ENCODE measurements around the gene RBMS1.

RBMS1 gene

DNA sequence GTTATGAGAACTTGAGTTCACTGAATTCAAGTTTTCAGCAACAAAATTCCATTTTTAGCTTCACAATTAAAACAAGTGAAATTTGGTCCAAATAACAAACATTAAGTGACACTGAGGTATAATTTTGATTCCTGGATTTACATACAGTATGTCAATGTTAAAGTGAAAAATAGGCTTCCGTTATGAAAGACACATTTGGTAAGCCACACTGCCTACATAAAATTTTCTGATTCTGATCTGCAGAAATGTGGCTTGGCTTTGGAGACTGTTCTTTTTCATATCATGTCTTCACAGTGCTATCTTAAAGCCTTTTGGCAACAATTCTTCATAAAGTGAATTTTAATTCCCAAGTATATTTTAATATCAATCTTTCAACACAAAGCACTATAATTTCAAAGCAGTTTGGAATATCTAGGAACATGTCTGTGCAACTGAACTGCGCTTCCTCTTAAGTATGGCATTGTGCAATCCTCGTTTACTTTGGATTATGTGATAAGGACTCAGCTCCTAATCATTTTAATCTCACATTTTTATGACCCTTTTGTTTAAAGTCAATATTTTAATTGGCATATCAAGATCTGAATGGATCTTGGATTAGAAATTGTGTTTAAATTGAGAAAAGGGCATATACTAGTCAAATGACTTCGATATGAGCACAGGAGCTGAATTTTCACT, 60.0 kb downstream of the RBMS1 start:
- no peak for FAIRE-seq
- TF ChIP-seq SPI1 (IDR thresholded peaks at IDR 0.05; ENCODE audit: low read depth, low read length) (no peak), POLR2A (IDR thresholded peaks at IDR 0.05; ENCODE audit: low read depth, low read length) (no peak), TAF1 (IDR thresholded peaks at IDR 0.05; ENCODE audit: low read depth, low read length) (no peak), POLR2AphosphoS5 (IDR thresholded peaks at IDR 0.05; ENCODE audit: low read depth, low read length) (no peak), POU2F2 (IDR thresholded peaks at IDR 0.05; ENCODE audit: low read depth, low read length) (no peak), PAX5 (IDR thresholded peaks at IDR 0.05; ENCODE audit: insufficient read depth, low read length, severe bottlenecking) (no peak)
- no peak for DNase-seq (ENCODE audit: insufficient read length, low spot score)

DNA sequence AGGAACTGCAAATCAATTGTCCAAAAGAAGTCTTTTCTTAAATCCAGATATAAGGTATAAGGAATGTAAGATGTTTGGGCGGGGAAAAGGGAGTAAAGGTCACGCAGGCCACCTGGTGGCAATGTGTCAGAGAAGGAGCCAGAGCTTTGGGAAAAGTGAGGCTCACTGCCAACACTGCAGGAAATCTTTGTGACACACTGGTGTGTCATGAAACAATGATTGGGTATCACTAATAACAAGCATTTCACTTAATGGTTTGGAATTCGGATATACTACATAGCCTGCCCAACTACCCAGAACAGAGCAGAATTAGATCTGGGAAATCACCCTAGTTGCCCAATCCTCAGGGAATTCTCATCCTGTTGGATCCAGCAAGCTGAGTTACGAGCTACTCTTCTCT, 61.0 kb downstream of the RBMS1 start:
- no peak for FAIRE-seq
- no peak for DNase-seq (ENCODE audit: insufficient read length, low spot score)
- no peak for TF ChIP-seq POLR2AphosphoS5 (IDR thresholded peaks at IDR 0.05; ENCODE audit: low read depth, low read length)
- TF ChIP-seq PAX5 (IDR thresholded peaks at IDR 0.05; ENCODE audit: insufficient read depth, low read length, severe bottlenecking): no peak
- TF ChIP-seq POU2F2 (IDR thresholded peaks at IDR 0.05; ENCODE audit: low read depth, low read length): no peak
- TF ChIP-seq POLR2A (IDR thresholded peaks at IDR 0.05; ENCODE audit: low read depth, low read length): no peak
- TF ChIP-seq SPI1 (IDR thresholded peaks at IDR 0.05; ENCODE audit: low read depth, low read length): no peak
- TF ChIP-seq TAF1 (IDR thresholded peaks at IDR 0.05; ENCODE audit: low read depth, low read length): no peak

DNA sequence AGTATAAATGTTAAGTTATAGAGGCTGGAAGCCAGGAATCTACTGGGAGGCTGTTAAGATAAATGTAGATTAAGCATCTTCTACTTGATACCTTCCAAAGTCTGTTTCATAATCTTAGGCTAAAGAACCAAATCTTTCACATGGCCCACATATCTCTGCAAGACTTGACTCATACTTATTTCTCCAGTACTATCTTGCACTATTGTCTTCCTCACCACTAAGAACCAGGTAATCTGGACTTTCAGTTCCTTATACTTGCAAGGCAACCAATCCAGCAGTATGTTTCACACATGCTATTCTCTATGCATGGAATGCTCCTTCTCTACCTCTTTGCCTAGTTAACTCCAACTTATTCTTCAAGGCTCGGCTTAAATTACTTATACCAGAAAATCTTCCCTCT, 62.2 kb downstream of the RBMS1 start:
- DNase-seq (ENCODE audit: insufficient read length, low spot score) (no peak), FAIRE-seq (no peak)
- TF ChIP-seq SPI1 (IDR thresholded peaks at IDR 0.05; ENCODE audit: low read depth, low read length) (peak; percentile 71), PAX5 (IDR thresholded peaks at IDR 0.05; ENCODE audit: insufficient read depth, low read length, severe bottlenecking) (no peak)

DNA sequence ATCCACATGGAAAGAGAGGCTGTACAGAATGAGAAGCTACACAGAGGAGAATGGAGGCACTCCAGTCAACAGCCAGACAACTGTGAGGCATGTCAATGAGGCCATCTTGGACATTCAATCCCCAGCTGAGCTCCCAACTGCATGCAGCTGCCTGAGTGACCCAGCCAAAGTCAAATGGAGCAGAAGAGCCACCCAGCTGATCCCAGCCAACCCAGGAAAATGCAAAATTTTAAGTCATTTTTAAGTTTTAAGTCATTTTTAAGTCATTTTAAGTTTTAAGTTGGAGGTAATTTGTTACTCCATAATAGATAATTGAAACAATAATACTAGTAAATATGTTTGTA, 63.6 kb downstream of the RBMS1 start:
- no peak for TF ChIP-seq POLR2A (IDR thresholded peaks at IDR 0.05; ENCODE audit: low read depth, low read length)
- TF ChIP-seq PAX5 (IDR thresholded peaks at IDR 0.05; ENCODE audit: insufficient read depth, low read length, severe bottlenecking): no peak
- TF ChIP-seq POLR2AphosphoS5 (IDR thresholded peaks at IDR 0.05; ENCODE audit: low read depth, low read length): no peak
- no peak for TF ChIP-seq SPI1 (IDR thresholded peaks at IDR 0.05; ENCODE audit: low read depth, low read length)
- TF ChIP-seq TAF1 (IDR thresholded peaks at IDR 0.05; ENCODE audit: low read depth, low read length): no peak
- no peak for DNase-seq (ENCODE audit: insufficient read length, low spot score)
- FAIRE-seq: no peak

DNA sequence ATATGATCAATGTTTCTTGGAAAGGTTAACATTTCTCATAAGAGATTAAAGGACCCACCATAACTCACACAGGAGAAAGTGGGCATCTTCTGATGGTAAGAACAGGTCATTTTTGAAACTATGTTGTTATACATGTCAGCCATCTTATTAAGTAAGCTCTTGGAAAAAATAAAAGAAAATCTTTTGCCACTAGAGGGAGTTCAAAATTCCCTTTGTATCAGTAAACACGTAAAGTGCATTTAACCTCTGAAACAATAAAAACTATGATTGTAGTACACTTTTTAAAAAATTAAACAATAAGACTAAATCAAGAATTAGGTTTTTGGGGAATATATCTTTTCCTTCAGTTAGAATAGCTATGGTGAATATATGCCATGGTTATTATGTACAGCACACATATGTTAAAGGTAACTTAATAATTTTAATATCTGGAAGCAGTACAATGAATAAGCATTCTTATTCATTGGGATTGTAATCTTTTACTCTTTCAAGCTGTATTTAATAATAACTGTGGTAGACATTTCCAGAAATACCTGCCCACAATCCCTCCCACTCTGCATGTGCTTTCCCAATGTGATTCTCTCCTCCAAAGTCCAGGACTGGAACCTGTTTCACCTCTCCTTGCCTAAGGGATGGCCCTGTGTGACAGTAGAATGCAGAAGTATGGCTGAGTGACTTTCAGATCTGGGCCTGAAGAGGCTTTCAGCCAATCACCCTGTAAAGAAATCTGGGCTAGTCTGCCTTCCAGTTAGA, 64.2 kb downstream of the RBMS1 start:
- TF ChIP-seq PAX5 (IDR thresholded peaks at IDR 0.05; ENCODE audit: insufficient read depth, low read length, severe bottlenecking): no peak
- TF ChIP-seq POLR2AphosphoS5 (IDR thresholded peaks at IDR 0.05; ENCODE audit: low read depth, low read length): no peak
- no peak for TF ChIP-seq SPI1 (IDR thresholded peaks at IDR 0.05; ENCODE audit: low read depth, low read length)
- TF ChIP-seq POU2F2 (IDR thresholded peaks at IDR 0.05; ENCODE audit: low read depth, low read length): no peak
- TF ChIP-seq TAF1 (IDR thresholded peaks at IDR 0.05; ENCODE audit: low read depth, low read length): no peak
- no peak for TF ChIP-seq POLR2A (IDR thresholded peaks at IDR 0.05; ENCODE audit: low read depth, low read length)
- no peak for DNase-seq (ENCODE audit: insufficient read length, low spot score)
- FAIRE-seq: no peak

DNA sequence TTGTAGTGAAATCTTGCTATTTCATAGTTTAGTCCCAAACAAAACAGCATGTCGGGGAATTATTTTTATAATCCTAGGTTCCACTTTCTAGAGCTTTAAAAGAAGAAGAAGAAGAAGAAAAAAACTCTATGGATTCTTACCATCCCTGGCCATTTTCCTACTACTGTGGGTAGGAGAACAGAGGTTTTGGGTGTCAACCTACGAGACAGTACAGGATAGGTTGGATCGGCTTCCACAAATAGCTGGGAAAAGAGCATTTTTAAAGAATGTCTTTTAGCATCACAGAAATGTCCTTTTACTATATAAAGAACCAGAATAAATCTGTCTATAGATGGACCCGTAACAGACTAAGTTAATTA, 65.2 kb downstream of the RBMS1 start:
- DNase-seq (ENCODE audit: insufficient read length, low spot score) (no peak), FAIRE-seq (no peak)
- TF ChIP-seq POLR2AphosphoS5 (IDR thresholded peaks at IDR 0.05; ENCODE audit: low read depth, low read length): no peak
- no peak for TF ChIP-seq POLR2A (IDR thresholded peaks at IDR 0.05; ENCODE audit: low read depth, low read length)
- TF ChIP-seq PAX5 (IDR thresholded peaks at IDR 0.05; ENCODE audit: insufficient read depth, low read length, severe bottlenecking): no peak

DNA sequence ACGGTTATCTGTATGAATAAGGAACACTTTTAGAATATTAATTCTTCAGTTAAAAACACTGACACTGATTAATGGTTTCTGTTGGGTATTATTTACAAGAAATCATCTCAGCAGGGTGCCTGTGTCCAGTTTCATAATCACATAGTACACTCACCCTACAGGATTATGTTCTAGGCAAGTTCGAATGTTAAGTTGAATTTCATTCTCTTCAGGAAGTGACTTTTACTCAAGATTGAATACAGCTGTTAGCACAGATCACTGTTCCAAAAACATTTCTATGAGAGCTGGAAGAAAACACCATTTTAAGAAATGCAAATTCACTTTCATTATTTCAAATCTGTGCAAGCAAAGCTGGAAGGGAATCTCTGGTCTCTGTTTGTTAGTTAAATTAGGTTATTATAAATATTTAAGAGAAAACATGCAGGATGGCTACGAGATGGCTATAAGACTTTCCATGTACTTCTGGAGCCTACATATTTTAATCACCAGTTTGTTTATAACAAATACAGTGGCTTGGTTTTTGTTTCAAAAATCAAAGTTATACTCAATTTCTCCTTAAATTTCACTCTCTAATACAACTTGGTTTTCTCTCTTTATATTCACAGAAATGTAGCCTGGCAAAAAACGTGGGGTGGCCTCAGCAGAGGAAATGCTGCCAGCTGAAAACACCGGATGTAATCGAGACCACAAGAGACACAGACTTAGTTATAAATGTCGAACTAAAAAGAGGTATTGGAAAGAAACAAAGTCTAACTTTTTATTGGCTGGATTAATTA, 65.8 kb downstream of the RBMS1 start:
- no peak for TF ChIP-seq POLR2AphosphoS5 (IDR thresholded peaks at IDR 0.05; ENCODE audit: low read depth, low read length)
- no peak for TF ChIP-seq POLR2A (IDR thresholded peaks at IDR 0.05; ENCODE audit: low read depth, low read length)
- no peak for TF ChIP-seq TAF1 (IDR thresholded peaks at IDR 0.05; ENCODE audit: low read depth, low read length)
- TF ChIP-seq PAX5 (IDR thresholded peaks at IDR 0.05; ENCODE audit: insufficient read depth, low read length, severe bottlenecking): no peak
- TF ChIP-seq POU2F2 (IDR thresholded peaks at IDR 0.05; ENCODE audit: low read depth, low read length): no peak
- no peak for TF ChIP-seq SPI1 (IDR thresholded peaks at IDR 0.05; ENCODE audit: low read depth, low read length)
- FAIRE-seq (no peak), DNase-seq (ENCODE audit: insufficient read length, low spot score) (no peak)

DNA sequence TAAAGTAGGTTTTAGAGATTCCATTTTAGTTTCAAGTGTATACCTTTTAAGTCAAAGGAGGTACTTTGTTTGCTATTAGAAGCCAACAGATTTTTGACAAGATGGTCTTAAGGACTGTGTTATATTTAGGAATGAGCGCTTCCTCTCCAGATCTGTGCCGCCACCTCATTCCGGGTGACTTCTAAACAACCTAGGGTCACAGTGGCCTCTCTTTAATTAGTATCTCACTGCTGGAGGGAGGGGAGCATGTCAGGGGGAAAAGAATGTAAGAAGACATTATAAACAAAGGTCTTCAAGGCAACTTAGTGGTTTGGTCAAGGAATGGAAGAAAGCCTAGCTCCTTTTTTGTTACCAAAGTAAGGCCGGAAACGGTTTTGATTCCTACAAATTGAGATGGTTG, 67.0 kb downstream of the RBMS1 start:
- FAIRE-seq: no peak
- DNase-seq (ENCODE audit: insufficient read length, low spot score): no peak
- TF ChIP-seq POLR2AphosphoS5 (IDR thresholded peaks at IDR 0.05; ENCODE audit: low read depth, low read length): no peak
- TF ChIP-seq PAX5 (IDR thresholded peaks at IDR 0.05; ENCODE audit: insufficient read depth, low read length, severe bottlenecking): no peak
- no peak for TF ChIP-seq POU2F2 (IDR thresholded peaks at IDR 0.05; ENCODE audit: low read depth, low read length)

DNA sequence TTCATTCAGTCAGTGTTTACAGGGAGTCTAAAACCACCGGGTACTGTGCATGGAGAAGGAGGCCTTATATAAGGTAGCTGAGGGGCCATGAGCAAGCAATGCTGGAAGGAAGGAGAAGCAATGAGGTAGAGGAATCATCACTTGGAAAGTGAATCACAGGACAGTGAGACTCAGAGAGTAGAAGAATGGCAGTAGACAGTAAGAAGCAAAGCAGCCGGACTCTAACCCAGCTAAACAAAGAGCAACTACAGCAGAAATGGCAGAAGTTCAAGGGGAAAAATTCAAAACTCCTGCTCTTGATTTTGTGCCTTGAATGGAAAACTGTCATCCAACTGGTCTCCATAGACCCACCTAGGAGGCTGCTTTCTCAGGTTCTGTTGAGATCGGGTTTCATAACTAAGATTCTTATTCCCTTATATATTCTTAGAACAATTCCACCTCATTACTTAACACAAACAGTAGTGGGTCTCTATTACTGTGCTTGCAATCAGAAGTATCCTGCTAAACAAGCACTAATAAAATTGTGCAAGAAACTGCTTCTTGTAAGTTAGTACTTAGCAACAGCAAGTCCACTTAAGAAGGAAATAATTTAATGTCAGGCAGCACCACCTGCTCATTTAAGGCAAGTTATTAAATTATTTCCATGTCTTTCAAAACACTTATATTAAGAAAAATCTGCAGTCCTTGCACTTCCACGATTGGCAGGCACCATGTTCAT, 68.0 kb downstream of the RBMS1 start:
- no peak for TF ChIP-seq POU2F2 (IDR thresholded peaks at IDR 0.05; ENCODE audit: low read depth, low read length)
- TF ChIP-seq POLR2AphosphoS5 (IDR thresholded peaks at IDR 0.05; ENCODE audit: low read depth, low read length): no peak
- no peak for TF ChIP-seq SPI1 (IDR thresholded peaks at IDR 0.05; ENCODE audit: low read depth, low read length)
- TF ChIP-seq POLR2A (IDR thresholded peaks at IDR 0.05; ENCODE audit: low read depth, low read length): no peak
- no peak for TF ChIP-seq PAX5 (IDR thresholded peaks at IDR 0.05; ENCODE audit: insufficient read depth, low read length, severe bottlenecking)
- no peak for TF ChIP-seq TAF1 (IDR thresholded peaks at IDR 0.05; ENCODE audit: low read depth, low read length)
- FAIRE-seq (no peak), DNase-seq (ENCODE audit: insufficient read length, low spot score) (no peak)

Measured in GM12891 (cell line).